Retinal pigment epithelial cell (primary cell): ENCODE measurements around the gene FBLN2.

ENCODE experiments used
- DNase-seq: peaks from one replicate; pipeline ENCODE4 v3.0.0-alpha.2; 2010; ENCODE audit warnings: low read depth
- H3K4me3 ChIP-seq: 2 replicates; pipeline ENCODE4 v1.5.1; 2011; ENCODE audit warnings: mild to moderate bottlenecking, low read length, control low read depth, moderate library complexity
- TF ChIP-seq, protein P1 (sequence below): conservative IDR thresholded peaks from 2 replicates; pipeline ENCODE4 v1.5.1; 2011; ENCODE audit warnings: low read depth, low read length, control low read depth, inconsistent platforms

Gene FBLN2

DNA sequence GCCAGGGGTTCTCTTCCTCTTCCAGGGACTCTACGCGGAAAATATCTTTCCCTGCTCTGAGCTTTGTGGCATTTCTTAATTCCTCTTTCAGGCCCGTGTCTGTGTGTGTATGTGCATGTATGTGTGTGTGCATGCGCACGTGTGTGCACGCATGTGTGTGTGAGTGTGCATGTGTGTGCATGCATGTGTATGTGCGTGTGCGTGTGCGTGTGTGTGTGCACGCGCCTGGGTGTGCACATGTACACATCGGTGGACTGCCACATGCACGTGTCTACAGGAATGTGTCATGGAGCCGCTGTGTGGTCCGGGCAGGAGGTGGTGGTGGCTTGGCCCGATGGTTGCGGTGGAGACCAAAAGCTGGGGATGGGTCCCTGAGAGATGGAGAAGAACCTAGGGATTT lies 133.0 kb downstream of the FBLN2 start:
- TF ChIP-seq, protein P1, sequence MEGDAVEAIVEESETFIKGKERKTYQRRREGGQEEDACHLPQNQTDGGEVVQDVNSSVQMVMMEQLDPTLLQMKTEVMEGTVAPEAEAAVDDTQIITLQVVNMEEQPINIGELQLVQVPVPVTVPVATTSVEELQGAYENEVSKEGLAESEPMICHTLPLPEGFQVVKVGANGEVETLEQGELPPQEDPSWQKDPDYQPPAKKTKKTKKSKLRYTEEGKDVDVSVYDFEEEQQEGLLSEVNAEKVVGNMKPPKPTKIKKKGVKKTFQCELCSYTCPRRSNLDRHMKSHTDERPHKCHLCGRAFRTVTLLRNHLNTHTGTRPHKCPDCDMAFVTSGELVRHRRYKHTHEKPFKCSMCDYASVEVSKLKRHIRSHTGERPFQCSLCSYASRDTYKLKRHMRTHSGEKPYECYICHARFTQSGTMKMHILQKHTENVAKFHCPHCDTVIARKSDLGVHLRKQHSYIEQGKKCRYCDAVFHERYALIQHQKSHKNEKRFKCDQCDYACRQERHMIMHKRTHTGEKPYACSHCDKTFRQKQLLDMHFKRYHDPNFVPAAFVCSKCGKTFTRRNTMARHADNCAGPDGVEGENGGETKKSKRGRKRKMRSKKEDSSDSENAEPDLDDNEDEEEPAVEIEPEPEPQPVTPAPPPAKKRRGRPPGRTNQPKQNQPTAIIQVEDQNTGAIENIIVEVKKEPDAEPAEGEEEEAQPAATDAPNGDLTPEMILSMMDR = no peak

DNA sequence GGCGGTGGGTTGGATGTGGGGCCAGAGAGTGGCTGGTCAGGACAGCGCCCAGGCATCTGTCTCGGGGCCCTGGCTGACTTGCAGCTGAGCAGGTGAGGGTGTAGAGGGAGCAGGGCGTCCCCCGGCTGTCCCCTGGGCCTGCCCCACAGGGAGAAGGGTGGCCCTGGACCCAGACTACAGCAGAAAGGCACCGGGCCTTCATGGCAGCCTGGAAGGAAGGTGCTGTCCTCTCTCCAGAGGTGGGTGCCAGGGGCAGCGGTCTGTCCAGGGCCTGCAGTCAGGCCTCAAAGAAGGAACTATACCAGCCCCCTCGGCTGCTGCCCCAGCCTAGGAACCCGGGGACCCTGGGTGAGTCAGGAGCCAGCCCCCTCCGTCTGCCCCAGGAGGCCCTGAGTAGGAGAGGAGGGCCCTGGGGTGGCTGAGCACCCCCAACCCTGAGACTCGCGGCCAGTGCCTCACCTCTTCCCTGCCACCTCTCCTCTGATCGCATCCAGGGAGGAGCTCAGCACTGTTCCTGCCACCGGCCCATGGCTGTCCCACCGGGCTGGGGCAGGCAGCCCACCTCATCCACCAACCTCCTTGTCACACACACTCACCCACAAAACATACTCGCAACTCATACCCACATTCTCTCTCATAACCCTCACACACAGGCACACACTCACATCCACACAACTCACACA lies 133.5 kb downstream of the FBLN2 start:
- no peak for DNase-seq
- TF ChIP-seq, protein P1 = no peak

More for the DNA sequence above, 133.0 kb downstream of the FBLN2 start:
- no peak overlapping the region for H3K4me3 ChIP-seq
- DNase-seq = no peak

DNA sequence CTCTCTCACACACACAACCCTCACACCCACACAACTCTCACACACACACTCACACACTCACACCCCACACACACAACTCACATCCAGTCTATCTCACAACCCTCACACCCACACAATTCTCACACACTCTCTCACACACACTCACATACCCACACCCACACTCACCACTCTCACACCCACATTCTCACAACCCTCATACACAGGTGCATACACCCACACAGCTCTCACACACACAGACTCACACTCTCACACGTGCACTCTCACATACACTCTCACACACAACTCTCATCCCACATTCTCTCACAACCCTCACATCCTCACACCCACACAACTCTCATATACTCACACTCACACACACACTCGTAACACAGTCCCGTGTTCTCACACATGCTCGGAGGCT lies 134.4 kb downstream of the FBLN2 start:
- TF ChIP-seq, protein P1 = no peak
- H3K4me3 ChIP-seq = no peak overlapping the region
- no peak for DNase-seq

More for the DNA sequence above, 133.5 kb downstream of the FBLN2 start:
- no peak overlapping the region for H3K4me3 ChIP-seq

DNA sequence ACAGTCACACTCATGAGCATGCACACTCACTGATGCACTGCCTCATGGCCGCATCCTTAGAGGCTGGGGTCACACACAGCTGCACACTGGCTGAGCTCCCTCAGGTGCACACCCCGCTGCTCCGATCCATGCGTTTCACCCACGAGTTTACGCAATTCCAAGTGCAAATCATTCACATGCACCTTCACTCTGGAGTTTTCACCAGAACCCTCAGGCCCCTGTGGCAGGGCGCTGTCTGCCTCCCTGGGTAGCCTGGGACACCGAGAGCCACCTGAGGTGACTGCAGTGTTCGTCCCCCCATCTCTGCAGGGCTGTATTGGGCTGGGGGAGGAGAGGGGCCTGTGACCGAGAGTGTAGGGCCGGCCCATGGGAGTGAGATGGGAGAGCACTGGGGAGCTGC lies 134.8 kb downstream of the FBLN2 start:
- H3K4me3 ChIP-seq = no peak overlapping the region
- TF ChIP-seq, protein P1 = no peak
- DNase-seq = no peak

DNA sequence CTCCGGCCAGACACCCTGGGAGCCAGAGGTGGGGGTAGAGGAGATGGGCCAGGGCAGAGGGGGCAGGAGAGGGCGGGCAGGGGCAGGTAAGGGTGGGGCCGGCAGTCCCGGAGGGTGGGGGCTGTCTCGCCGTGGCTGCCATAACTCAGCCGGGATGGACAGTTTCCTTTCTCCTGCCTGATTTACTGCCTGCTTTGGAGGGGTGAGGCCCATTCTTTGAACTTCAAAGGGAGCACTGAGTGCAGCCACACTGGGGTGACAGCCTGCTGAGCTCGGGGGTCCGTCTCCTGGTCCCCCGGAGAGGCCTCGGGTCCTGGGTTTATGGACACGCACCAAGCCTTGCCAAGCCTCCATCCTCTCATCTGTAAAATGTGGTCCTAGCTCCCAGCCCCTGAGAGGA lies 135.4 kb downstream of the FBLN2 start:
- no peak for DNase-seq
- TF ChIP-seq, protein P1 = no peak
- H3K4me3 ChIP-seq = no peak overlapping the region

DNA sequence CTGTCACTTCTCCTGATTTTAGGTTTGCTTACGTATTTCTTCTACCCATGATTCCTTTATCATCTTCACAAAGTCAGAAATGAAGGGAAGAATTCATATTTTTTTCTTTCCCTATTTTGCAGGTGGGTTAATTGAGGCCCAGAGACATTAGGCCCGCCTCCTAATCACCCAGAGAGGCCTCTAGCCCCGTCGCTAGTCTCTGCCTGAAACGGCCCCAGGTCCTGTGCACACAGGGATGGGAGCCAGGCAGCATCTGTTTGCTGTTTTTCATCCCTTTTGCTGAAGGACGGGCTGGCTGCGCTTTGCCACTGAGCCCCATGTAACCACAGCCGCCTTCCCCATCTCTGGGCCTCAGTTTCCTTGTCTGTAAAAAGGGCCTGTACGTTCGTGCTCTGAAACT lies 135.9 kb downstream of the FBLN2 start:
- DNase-seq = no peak

DNA sequence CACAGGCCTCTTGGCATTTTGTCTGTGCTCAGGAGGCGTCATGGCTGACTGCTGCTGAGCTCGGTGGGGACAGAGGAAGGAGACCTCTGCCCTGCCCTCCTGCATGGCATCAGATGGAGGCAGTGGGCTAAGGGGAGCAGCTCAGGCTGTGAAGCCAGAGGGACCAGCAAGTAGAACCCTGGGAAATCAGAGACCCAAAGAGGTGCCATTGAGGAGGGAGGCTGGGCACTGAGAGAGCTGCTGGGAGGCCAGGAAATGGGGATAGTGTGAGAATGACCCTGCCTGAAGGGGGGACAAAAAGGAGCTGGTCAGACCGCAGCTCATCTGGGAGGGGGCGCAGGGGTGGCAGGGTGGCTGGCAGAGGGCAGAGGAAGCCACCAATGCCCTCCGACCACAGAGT lies 136.8 kb downstream of the FBLN2 start:
- DNase-seq = no peak

More for the DNA sequence above, 135.9 kb downstream of the FBLN2 start:
- TF ChIP-seq, protein P1 = no peak
- no peak overlapping the region for H3K4me3 ChIP-seq

More for the DNA sequence above, 136.8 kb downstream of the FBLN2 start:
- no peak overlapping the region for H3K4me3 ChIP-seq
- TF ChIP-seq, protein P1 = no peak
